Progenitor cell of endocrine pancreas (in vitro differentiated cells): Measurements from ENCODE around the gene BPIFB3. TPM values are rescaled to one million over a fixed set of nuclear protein-coding genes. Genes with fewer than 3 reads are reported as not detected.
"Not testable (repeated sequence)": the region's sequence is repeated elsewhere in the genome, so short reads cannot be mapped to it uniquely, and the experiment has no call there.

ENCODE experiments used
- DNase-seq: peaks from one replicate; pipeline ENCODE4 v3.0.0; 2021; ENCODE audit warnings: low spot score; ENCODE audit not compliant: unreplicated experiment
- H3K27ac Mint-ChIP-seq: 2 replicates; pipeline ENCODE4 v1.8.0; 2021; ENCODE audit warnings: mild to moderate bottlenecking, moderate library complexity, mixed read lengths
- H3K27me3 Mint-ChIP-seq: 2 replicates; pipeline ENCODE4 v1.8.0; 2021; ENCODE audit warnings: mixed read lengths
- H3K36me3 Mint-ChIP-seq: 2 replicates; pipeline ENCODE4 v1.8.0; 2022; ENCODE audit warnings: mixed read lengths; ENCODE audit not compliant: insufficient read depth
- H3K4me1 Mint-ChIP-seq: 2 replicates; pipeline ENCODE4 v1.8.0; 2021; ENCODE audit warnings: low read depth, mixed read lengths
- H3K4me3 Mint-ChIP-seq: 2 replicates; pipeline ENCODE4 v1.8.0; 2021; ENCODE audit warnings: low read depth, mild to moderate bottlenecking, moderate library complexity, mixed read lengths
- H3K9me3 Mint-ChIP-seq: 2 replicates; pipeline ENCODE4 v1.8.0; 2021; ENCODE audit warnings: low read depth, mixed read lengths
- total RNA-seq: library from RNA; stranded (reverse); gene quantifications from 2 replicates; pipeline ENCODE4 v1.2.1, GENCODE V29; 2021
- TF ChIP-seq, protein P1 (sequence below): fragments of 200-600 bp; sonication (generic); IDR thresholded peaks from one replicate; pipeline ENCODE4 v1.5.0; 2021; ENCODE audit warnings: antibody characterized with exemption, mild to moderate bottlenecking; ENCODE audit not compliant: unreplicated experiment

Gene BPIFB3
- total RNA-seq, 1 donor from 2014 or later = not detected

DNA sequence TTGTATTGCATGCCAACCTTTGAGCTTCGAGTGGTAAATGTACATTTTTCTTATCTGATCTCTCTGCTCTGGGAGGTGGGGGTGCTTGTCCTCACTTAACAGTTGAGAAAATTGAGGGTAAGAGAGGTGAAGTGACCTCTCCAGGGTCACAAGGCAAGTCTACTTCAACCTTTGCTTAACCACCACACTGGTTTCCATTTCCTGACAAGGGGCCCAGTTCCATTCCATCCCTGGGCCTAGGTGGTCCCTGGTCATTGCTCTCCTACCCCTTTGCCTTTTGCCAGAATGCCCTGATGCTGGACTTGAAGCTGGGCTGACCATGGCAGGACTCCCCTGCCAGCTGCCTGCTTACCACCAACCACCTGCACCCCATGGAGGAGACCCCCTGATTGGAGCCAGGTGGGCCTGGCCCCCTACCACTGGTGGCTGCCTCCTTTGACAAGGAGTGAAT lies 9.9 kb upstream of the BPIFB3 start:
- H3K27me3 Mint-ChIP-seq = peaks cover 13% of the 10 kb centered on the region
- no peaks in the 10 kb centered on the region for H3K36me3 Mint-ChIP-seq
- H3K4me1 Mint-ChIP-seq = no peaks in the 10 kb centered on the region
- H3K27ac Mint-ChIP-seq = no peak overlapping the region
- no peak overlapping the region for H3K4me3 Mint-ChIP-seq
- H3K9me3 Mint-ChIP-seq = peaks cover 17% of the 10 kb centered on the region
- TF ChIP-seq, protein P1, sequence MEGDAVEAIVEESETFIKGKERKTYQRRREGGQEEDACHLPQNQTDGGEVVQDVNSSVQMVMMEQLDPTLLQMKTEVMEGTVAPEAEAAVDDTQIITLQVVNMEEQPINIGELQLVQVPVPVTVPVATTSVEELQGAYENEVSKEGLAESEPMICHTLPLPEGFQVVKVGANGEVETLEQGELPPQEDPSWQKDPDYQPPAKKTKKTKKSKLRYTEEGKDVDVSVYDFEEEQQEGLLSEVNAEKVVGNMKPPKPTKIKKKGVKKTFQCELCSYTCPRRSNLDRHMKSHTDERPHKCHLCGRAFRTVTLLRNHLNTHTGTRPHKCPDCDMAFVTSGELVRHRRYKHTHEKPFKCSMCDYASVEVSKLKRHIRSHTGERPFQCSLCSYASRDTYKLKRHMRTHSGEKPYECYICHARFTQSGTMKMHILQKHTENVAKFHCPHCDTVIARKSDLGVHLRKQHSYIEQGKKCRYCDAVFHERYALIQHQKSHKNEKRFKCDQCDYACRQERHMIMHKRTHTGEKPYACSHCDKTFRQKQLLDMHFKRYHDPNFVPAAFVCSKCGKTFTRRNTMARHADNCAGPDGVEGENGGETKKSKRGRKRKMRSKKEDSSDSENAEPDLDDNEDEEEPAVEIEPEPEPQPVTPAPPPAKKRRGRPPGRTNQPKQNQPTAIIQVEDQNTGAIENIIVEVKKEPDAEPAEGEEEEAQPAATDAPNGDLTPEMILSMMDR = no peak
- DNase-seq = no peak

DNA sequence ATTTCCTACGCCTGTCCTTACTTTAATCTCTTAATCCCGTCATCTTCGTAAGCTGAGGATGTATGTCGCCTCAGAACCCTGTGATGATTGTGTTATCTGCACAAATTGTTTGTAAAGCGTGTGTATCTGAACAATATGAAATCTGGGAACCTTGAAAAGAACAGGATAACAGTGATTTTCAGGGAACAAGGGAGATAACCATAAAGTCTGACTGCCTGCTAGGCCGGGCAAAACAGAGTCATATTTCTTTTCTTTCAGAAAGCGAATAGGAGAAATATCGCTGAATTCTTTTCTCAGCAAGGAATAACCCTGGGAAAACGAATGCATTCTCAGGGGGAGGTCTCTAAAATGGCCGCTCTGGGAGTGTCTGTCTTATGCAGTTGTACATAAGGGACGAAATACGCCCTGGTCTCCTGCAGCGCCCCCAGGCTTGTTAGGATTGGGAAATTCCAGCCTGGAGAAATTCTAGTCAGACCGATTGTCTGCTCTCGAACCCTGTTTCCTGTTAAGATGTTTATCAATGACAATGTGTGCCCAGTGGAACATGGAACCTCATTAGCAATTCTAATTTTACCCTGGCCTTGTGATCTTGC lies 8.5 kb upstream of the BPIFB3 start:
- peaks cover 17% of the 10 kb centered on the region for H3K9me3 Mint-ChIP-seq
- not testable (repeated sequence) for H3K36me3 Mint-ChIP-seq, H3K4me1 Mint-ChIP-seq, H3K27ac Mint-ChIP-seq, H3K4me3 Mint-ChIP-seq, H3K27me3 Mint-ChIP-seq, DNase-seq

- Mint-ChIP-seq H3K9me3 (peaks cover 17% of the 10 kb centered on the region), H3K4me3 (no peak overlapping the region), H3K27ac (no peak overlapping the region), H3K4me1 (no peaks in the 10 kb centered on the region), H3K27me3 (no peaks in the 10 kb centered on the region), H3K36me3 (no peaks in the 10 kb centered on the region)
- DNase-seq = no peak
- TF ChIP-seq, protein P1 = no peak
Observed at GRCh38 chr20:33046412-33046811, 7.3 kb upstream of the BPIFB3 start.

- peaks cover 4% of the 10 kb centered on the region for H3K27me3 Mint-ChIP-seq
- no peaks in the 10 kb centered on the region for H3K4me1 Mint-ChIP-seq
- peaks cover 4% of the 10 kb centered on the region for H3K9me3 Mint-ChIP-seq
- TF ChIP-seq, protein P1 = no peak
- no peak overlapping the region for H3K27ac Mint-ChIP-seq
- H3K4me3 Mint-ChIP-seq = no peak overlapping the region
- H3K36me3 Mint-ChIP-seq = no peaks in the 10 kb centered on the region
- no peak for DNase-seq
Observed at GRCh38 chr20:33051333-33051732, 2.4 kb upstream of the BPIFB3 start.

DNA sequence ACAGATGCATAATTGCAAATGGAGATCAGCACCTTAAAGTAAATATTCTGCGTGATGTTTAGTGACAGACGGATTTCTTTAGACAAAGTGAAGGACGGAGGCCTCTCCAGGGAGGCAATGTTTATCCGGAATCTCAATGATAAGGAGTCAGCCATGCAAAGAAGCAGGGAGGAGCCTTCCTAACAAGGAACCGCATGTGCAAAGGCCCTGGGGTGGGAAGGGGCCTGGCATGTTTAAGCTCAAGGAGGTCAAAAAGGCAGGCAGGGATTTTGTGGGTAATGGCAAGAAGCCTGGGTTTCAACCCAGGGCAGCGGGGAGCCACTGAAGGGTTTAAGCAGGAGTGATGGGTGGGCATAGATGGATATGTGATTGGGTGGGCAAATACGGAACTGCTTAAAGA lies 678 bp downstream of the BPIFB3 start:
- Mint-ChIP-seq H3K27ac (no peak overlapping the region), H3K4me1 (no peaks in the 10 kb centered on the region), H3K9me3 (no peaks in the 10 kb centered on the region), H3K27me3 (peaks cover 7% of the 10 kb centered on the region), H3K4me3 (no peak overlapping the region), H3K36me3 (no peaks in the 10 kb centered on the region)
- DNase-seq = no peak
- TF ChIP-seq, protein P1 = no peak

DNA sequence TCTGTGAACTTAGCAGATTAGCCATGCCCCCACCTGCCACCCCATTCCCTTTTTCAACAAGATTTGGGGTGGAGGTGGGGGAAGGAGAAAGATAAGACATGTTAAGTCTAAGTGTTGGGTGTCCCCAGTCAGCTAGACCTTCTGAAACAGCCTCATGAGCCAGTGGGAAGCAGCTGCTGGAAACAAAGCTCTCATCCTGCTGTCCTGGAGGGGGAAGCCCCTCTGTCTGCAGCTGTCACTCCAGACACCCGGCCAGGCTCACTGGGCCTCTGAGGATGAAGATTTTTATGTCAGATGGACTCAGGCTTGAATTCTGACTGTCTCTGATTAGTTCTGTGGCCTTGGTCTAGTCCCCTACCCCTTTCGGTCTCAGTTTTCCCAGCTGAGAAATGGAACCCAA lies 1.1 kb downstream of the BPIFB3 start:
- DNase-seq = no peak
- no peaks in the 10 kb centered on the region for H3K9me3 Mint-ChIP-seq
- TF ChIP-seq, protein P1 = no peak
- H3K27ac Mint-ChIP-seq = no peak overlapping the region
- no peaks in the 10 kb centered on the region for H3K4me1 Mint-ChIP-seq
- H3K36me3 Mint-ChIP-seq = no peaks in the 10 kb centered on the region
- H3K27me3 Mint-ChIP-seq = peaks cover 7% of the 10 kb centered on the region
- no peak overlapping the region for H3K4me3 Mint-ChIP-seq
